HG02642 (cell line): Measurements from ENCODE around the gene FRMD5.

Experiments used
- ATAC-seq: cut with Tn5 transposase; IDR thresholded peaks from one replicate; pipeline ENCODE4 v1.9.1; 2021; ENCODE audit warnings: mild to moderate bottlenecking; ENCODE audit not compliant: unreplicated experiment, poor library complexity

Gene FRMD5

GRCh38 chr15:43908516-43909050 is 286.5 kb downstream of the FRMD5 start:
- no peak for ATAC-seq

GRCh38 chr15:43905755-43906154 is 289.3 kb downstream of the FRMD5 start:
- no peak for ATAC-seq

GRCh38 chr15:43903864-43904290 is 291.2 kb downstream of the FRMD5 start:
- no peak for ATAC-seq

- ATAC-seq = no peak
These were observed 293.6 kb downstream of the FRMD5 start for GRCh38 chr15:43901495-43901894.

GRCh38 chr15:43900996-43901395 is 294.1 kb downstream of the FRMD5 start:
- no peak for ATAC-seq

- ATAC-seq = no peak
These were observed 295.1 kb downstream of the FRMD5 start for GRCh38 chr15:43899928-43900327.

- ATAC-seq = no peak
These were observed 296.2 kb downstream of the FRMD5 start for GRCh38 chr15:43898891-43899290.

GRCh38 chr15:43896543-43896942 is 298.5 kb downstream of the FRMD5 start:
- no peak for ATAC-seq

GRCh38 chr15:43895586-43895985 is 299.5 kb downstream of the FRMD5 start:
- ATAC-seq = no peak

- ATAC-seq = no peak
These were observed 301.1 kb downstream of the FRMD5 start for GRCh38 chr15:43893956-43894355.

GRCh38 chr15:43889042-43889441 is 306.0 kb downstream of the FRMD5 start:
- ATAC-seq = no peak

GRCh38 chr15:43887901-43888300 is 307.2 kb downstream of the FRMD5 start:
- no peak for ATAC-seq

GRCh38 chr15:43886558-43886957 is 308.5 kb downstream of the FRMD5 start:
- ATAC-seq = no peak

GRCh38 chr15:43883571-43883970 is 311.5 kb downstream of the FRMD5 start:
- no peak for ATAC-seq

GRCh38 chr15:43881944-43882343 is 313.1 kb downstream of the FRMD5 start:
- no peak for ATAC-seq

GRCh38 chr15:43881245-43881644 is 313.8 kb downstream of the FRMD5 start:
- no peak for ATAC-seq

- ATAC-seq = no peak
These were observed 314.5 kb downstream of the FRMD5 start for GRCh38 chr15:43880406-43881194.

GRCh38 chr15:43879386-43880355 is 315.4 kb downstream of the FRMD5 start:
- no peak for ATAC-seq

- ATAC-seq = no peak
These were observed 316.6 kb downstream of the FRMD5 start for GRCh38 chr15:43878446-43878845.

GRCh38 chr15:43877371-43877770 is 317.7 kb downstream of the FRMD5 start:
- ATAC-seq = no peak

GRCh38 chr15:43876872-43877271 is 318.2 kb downstream of the FRMD5 start:
- no peak for ATAC-seq
